Measurements from ENCODE around the gene ADGRG3. TPM values are rescaled to one million over a fixed set of nuclear protein-coding genes. Genes with fewer than 3 reads are reported as not detected.

ADGRG3 gene
- total and polyA plus RNA-seq, 2 donors (not counting 1 experiment from before 2014, with no cell fraction given): not detected

DNA sequence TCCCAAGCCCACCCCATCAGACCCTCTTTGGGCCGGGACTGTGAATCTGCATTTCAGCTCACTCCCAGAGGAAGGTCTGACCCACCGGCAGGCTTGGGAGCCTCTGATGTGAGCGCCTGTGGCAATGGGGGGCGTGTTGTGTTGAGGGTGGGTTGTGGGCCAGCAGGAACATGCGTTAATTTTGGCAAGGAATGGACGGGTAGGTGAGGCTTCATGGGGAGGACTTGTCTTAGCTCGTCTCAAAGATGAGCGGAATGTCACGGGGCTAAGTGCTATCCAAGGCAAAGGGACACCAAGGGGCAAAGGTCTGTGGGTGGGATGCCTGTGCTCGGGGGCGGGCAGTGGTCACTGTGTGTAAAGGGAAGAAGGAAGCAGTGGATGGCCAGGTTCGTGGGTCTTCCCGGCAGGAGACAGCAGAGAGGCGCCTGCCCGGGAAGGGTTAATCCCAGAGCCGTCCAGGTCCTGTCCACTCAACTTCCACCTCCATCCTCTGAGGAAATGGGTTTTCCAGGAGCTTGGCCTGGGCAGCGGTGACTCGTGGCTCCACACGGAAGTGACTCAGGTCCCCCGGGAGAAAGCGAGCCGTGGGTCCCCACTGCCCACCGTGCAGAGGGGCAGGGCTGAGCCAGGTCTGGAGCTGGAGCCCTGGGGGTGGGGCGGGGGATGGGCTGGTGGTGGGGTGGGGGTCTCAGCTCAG, 22.3 kb upstream of the ADGRG3 start:
- Histone ChIP-seq H4K20me1 (ENCODE audit: control insufficient read depth, insufficient read depth, low read length, poor library complexity, severe bottlenecking) (no peaks in the 10 kb centered on the region), H3K27me3 (replicated peaks in 1 of 4; ENCODE audit: control extremely low read depth in 1 of 4, control insufficient read depth in 3 of 4, insufficient read depth in 4 of 4, low read length in 3 of 4) (peaks cover 0 to 3% (median 0%) of the 10 kb centered on the region in 4 experiments), H3K79me2 (ENCODE audit: control insufficient read depth, insufficient read depth, low read length) (no peaks in the 10 kb centered on the region), H3K4me1 (ENCODE audit: control insufficient read depth in 2 of 2, insufficient read depth in 2 of 2, low read length in 2 of 2) (peaks cover 23 to 30% of the 10 kb centered on the region in 2 donors), H3K4me2 (replicated peaks; ENCODE audit: low read depth, low read length, poor library complexity, severe bottlenecking) (no peak overlapping the region), H3K4me3 (ENCODE audit: control extremely low read depth in 1 of 5, extremely low read depth in 1 of 5, insufficient read depth in 1 of 5, low read depth in 2 of 5, low read length in 4 of 5) (no peak overlapping the region), H3K9me3 (ENCODE audit: control extremely low read depth in 1 of 3, control insufficient read depth in 2 of 3, insufficient read depth in 1 of 3, low read length in 2 of 3) (peaks cover 0 to 16% (median 0%) of the 10 kb centered on the region in 3 donors), H3K27ac (ENCODE audit: low read length in 2 of 2) (no peak overlapping the region), H3K9ac (ENCODE audit: low read length) (no peak overlapping the region), H2AFZ (ENCODE audit: insufficient read depth, low read depth, low read length, poor library complexity, severe bottlenecking) (no peak overlapping the region), H3K36me3 (replicated peaks in 1 of 2; ENCODE audit: control extremely low read depth in 1 of 2, control insufficient read depth in 1 of 2, extremely low read depth in 1 of 2, insufficient read depth in 2 of 2, low read length in 1 of 2) (no peaks in the 10 kb centered on the region)
- Mint-ChIP-seq H3K27me3 (no peaks in the 10 kb centered on the region), H3K27ac (no peak overlapping the region), H3K9me3 (ENCODE audit: insufficient read depth) (no peaks in the 10 kb centered on the region), H3K4me3 (no peak overlapping the region), H3K4me1 (peaks cover 32% of the 10 kb centered on the region)
- ChIA-PET POLR2A (no interaction called here), CTCF (interaction anchor here (2.0 kb wide), 1 partner anchor 70 kb away, joined by 9 read pairs; no protein-coding TSS in a partner anchor)
- WGBS (ENCODE audit: insufficient coverage): 81% methylated on average over 13 of the region's 24 CpGs
- intact Hi-C loops (cut with micrococcal nuclease): loop anchor here (5.0 kb wide), 2 partner anchors 54 to 91 kb away; partner anchors contain the start of gene KATNB1
- TF ChIP-seq, protein P1, sequence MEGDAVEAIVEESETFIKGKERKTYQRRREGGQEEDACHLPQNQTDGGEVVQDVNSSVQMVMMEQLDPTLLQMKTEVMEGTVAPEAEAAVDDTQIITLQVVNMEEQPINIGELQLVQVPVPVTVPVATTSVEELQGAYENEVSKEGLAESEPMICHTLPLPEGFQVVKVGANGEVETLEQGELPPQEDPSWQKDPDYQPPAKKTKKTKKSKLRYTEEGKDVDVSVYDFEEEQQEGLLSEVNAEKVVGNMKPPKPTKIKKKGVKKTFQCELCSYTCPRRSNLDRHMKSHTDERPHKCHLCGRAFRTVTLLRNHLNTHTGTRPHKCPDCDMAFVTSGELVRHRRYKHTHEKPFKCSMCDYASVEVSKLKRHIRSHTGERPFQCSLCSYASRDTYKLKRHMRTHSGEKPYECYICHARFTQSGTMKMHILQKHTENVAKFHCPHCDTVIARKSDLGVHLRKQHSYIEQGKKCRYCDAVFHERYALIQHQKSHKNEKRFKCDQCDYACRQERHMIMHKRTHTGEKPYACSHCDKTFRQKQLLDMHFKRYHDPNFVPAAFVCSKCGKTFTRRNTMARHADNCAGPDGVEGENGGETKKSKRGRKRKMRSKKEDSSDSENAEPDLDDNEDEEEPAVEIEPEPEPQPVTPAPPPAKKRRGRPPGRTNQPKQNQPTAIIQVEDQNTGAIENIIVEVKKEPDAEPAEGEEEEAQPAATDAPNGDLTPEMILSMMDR (IDR thresholded peaks at IDR 0.05): no peak
- no peak for TF ChIP-seq EZH2 (IDR thresholded peaks at IDR 0.05; ENCODE audit: borderline replicate concordance, insufficient read depth, low read depth, low read length, poor library complexity, severe bottlenecking)
- ATAC-seq (ENCODE audit: low read depth): no peak
- DNase-seq: no peak
